ENCODE results near the gene SPRR5.

GRCh38 chr1:152959273-152959672 lies 12.3 kb downstream of the SPRR5 start:
- TF ChIP-seq POLR2AphosphoS5 (IDR thresholded peaks at IDR 0.05; ENCODE audit: low read depth, low read length) (no peak), TAF1 (IDR thresholded peaks at IDR 0.05; ENCODE audit: low read depth, low read length) (no peak), YY1 (IDR thresholded peaks at IDR 0.05; ENCODE audit: low read depth, low read length) (no peak), RBBP5 (IDR thresholded peaks at IDR 0.05; ENCODE audit: borderline replicate concordance, low read depth, low read length) (no peak), POLR2A (IDR thresholded peaks at IDR 0.05; ENCODE audit: control extremely low read depth in 1 of 2, low read depth in 2 of 2, low read length in 2 of 2) (no peak)
- TF ChIP-seq, protein P1, sequence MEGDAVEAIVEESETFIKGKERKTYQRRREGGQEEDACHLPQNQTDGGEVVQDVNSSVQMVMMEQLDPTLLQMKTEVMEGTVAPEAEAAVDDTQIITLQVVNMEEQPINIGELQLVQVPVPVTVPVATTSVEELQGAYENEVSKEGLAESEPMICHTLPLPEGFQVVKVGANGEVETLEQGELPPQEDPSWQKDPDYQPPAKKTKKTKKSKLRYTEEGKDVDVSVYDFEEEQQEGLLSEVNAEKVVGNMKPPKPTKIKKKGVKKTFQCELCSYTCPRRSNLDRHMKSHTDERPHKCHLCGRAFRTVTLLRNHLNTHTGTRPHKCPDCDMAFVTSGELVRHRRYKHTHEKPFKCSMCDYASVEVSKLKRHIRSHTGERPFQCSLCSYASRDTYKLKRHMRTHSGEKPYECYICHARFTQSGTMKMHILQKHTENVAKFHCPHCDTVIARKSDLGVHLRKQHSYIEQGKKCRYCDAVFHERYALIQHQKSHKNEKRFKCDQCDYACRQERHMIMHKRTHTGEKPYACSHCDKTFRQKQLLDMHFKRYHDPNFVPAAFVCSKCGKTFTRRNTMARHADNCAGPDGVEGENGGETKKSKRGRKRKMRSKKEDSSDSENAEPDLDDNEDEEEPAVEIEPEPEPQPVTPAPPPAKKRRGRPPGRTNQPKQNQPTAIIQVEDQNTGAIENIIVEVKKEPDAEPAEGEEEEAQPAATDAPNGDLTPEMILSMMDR (IDR thresholded peaks at IDR 0.05; ENCODE audit: control extremely low read depth in 1 of 3, insufficient read depth in 1 of 3, low read depth in 1 of 3, low read length in 3 of 3): no peak

All from H1 (cell line).